Prostate gland (tissue), 2 donors: ENCODE measurements around the gene SLC44A2. TPM values are rescaled to one million over a fixed set of nuclear protein-coding genes. Genes with fewer than 3 reads are reported as not detected.
A peak's percentile ranks its signal among the peaks of the same experiment; 100 is the strongest.
"Not testable (repeated sequence)": the region's sequence is repeated elsewhere in the genome, so short reads cannot be mapped to it uniquely, and the experiment has no call there.

Experiments
- DNase-seq: peaks from one replicate; pipeline ENCODE4 v3.0.0-alpha.2; 2019; ENCODE audit warnings: low spot score
- H3K27ac ChIP-seq, 2 donors: fragments of 200-600 bp; sonication (generic); 2 replicates each; pipeline ENCODE4 v1.5.1; 2017 to 2019
- H3K27me3 ChIP-seq: fragments of 200-600 bp; sonication (generic); replicated peaks from 2 replicates; pipeline ENCODE4 v1.5.1; 2019; ENCODE audit not compliant: insufficient read depth
- H3K36me3 ChIP-seq, 2 donors: fragments of 200-600 bp; sonication (generic); 1 replicate in 1 of 2; 2 replicates in 1 of 2; pipeline versions ENCODE4 v1.5.1 to v1.8.1; 2017 to 2019
- H3K4me1 ChIP-seq: fragments of 200-600 bp; sonication (generic); replicated peaks from 2 replicates; pipeline ENCODE4 v1.5.1; 2019
- H3K4me3 ChIP-seq, 2 donors: fragments of 200-600 bp; sonication (generic); 2 replicates each; pipeline ENCODE4 v1.5.1; 2017 to 2019
- H3K9me3 ChIP-seq: fragments of 200-600 bp; sonication (generic); 2 replicates; pipeline ENCODE4 v1.5.1; 2017
- POLR2A ChIP-seq: fragments of 450-650 bp; IDR thresholded peaks from one replicate; pipeline ENCODE4 v1.6.1; 2016; ENCODE audit warnings: antibody characterized with exemption, mild to moderate bottlenecking
- POLR2AphosphoS5 ChIP-seq: sonication (generic); formaldehyde crosslinking; IDR thresholded peaks from one replicate; pipeline ENCODE4 v1.6.1; 2017; ENCODE audit warnings: antibody characterized with exemption
- WGBS: methylation state at CpG from one replicate; pipeline ENCODE4 v1.1.5; 2018; 5-methylcytosine and 5-hydroxymethylcytosine counted together
- intact Hi-C: fragments of 100-400 bp; cut with DNase I; formaldehyde crosslinking; loops from one replicate; pipeline ENCODE4 v1.14.2; 2022
- total RNA-seq, 2 donors: library from RNA; depleted of rRNA; stranded (reverse); fragments of >200 nt; gene quantifications; one replicate each; pipeline ENCODE4 v1.1.0, GENCODE V29; 2016
- TF ChIP-seq, protein P1 (sequence below), 4 experiments: fragments of 200-600 bp in 2 of 4; fragments of 450-650 bp in 2 of 4; sonication (generic) in 2 of 4; IDR thresholded peaks; 1 replicate in 3 of 4; 2 replicates in 1 of 4; pipeline ENCODE4 v1.5.1; 2016 to 2019; ENCODE audit warnings: antibody characterized with exemption in 4 of 4, mild to moderate bottlenecking in 2 of 4, moderate library complexity in 2 of 4

The SLC44A2 gene
- total RNA-seq, 2 donors from 2014 or later = 91.1 to 402 TPM

DNA sequence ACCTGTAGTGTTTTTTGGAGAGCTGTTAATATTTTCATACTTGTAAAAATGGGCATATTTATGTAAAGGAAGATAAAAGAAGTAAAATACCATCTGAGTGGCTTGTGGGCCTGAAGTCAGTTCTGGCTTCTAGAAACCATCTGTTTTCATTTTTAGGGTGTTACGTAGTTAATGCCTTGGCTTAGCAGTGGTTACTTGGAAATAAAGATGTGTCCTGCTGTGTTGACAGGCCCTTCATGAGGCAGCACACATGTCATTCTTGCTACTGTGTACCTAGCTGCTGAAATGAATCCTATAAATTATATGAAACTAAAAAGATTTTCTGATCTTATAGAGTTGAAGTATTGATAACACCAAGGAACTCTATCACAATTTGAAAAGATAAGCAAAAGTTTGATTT is 44.8 kb downstream of the SLC44A2 start:
- Histone ChIP-seq H3K36me3 (no peaks in the 10 kb centered on the region), H3K27ac (no peak overlapping the region), H3K9me3 (no peaks in the 10 kb centered on the region), H3K4me3 (no peak overlapping the region), H3K27me3 (no peaks in the 10 kb centered on the region), H3K4me1 (peaks cover 10% of the 10 kb centered on the region)
- TF ChIP-seq POLR2AphosphoS5 (peak; percentile 60), POLR2A (no peak)
- 29% methylated on average over 1 of the region's 1 CpG for WGBS
- no peak for DNase-seq
- intact Hi-C loops = no loop called here

DNA sequence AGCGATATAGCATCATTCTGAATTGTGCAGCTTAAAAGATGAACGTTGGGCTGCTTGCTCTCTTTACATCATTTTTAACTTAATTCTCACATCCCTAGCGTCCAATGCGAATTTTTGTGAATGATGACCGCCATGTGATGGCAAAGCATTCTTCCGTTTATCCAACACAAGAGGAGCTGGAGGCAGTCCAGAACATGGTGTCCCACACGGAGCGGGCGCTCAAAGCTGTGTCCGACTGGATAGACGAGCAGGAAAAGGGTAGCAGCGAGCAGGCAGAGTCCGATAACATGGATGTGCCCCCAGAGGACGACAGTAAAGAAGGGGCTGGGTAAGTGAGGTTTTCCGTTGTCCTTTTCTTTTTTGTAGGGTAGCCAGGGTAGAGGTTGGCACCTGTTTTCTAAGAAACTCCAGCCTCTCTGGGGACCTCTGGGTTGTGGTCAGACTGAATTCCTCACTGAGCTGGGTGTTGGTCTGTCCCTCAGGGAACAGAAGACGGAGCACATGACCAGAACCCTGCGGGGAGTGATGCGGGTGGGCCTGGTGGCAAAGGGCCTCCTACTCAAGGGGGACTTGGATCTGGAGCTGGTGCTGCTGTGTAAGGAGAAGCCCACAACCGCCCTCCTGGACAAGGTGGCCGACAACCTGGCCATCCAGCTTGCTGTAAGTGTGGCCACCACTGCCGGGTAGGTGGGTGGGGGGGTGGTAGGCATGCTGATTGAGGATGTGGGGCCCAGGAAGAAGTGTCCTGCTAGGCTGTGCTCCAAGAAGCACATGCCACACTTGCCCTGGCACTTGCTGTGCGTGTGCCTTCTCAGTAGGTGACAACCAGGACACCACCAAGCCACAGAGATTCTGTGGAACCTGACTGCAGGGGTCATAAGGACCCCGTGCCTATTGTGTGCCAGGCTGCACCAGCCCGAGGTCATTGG is 45.8 kb downstream of the SLC44A2 start:
- H3K27me3 ChIP-seq = no peaks in the 10 kb centered on the region
- no peak overlapping the region for H3K4me3 ChIP-seq
- no peak overlapping the region for H3K27ac ChIP-seq
- H3K9me3 ChIP-seq = no peaks in the 10 kb centered on the region
- TF ChIP-seq, protein P1, sequence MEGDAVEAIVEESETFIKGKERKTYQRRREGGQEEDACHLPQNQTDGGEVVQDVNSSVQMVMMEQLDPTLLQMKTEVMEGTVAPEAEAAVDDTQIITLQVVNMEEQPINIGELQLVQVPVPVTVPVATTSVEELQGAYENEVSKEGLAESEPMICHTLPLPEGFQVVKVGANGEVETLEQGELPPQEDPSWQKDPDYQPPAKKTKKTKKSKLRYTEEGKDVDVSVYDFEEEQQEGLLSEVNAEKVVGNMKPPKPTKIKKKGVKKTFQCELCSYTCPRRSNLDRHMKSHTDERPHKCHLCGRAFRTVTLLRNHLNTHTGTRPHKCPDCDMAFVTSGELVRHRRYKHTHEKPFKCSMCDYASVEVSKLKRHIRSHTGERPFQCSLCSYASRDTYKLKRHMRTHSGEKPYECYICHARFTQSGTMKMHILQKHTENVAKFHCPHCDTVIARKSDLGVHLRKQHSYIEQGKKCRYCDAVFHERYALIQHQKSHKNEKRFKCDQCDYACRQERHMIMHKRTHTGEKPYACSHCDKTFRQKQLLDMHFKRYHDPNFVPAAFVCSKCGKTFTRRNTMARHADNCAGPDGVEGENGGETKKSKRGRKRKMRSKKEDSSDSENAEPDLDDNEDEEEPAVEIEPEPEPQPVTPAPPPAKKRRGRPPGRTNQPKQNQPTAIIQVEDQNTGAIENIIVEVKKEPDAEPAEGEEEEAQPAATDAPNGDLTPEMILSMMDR (IDR thresholded peaks at IDR 0.05) = no peak
- TF ChIP-seq POLR2AphosphoS5 = no peak
- TF ChIP-seq POLR2A = no peak
- intact Hi-C loops = no loop called here
- H3K36me3 ChIP-seq = no peaks in the 10 kb centered on the region
- WGBS = 72% methylated on average over 24 of the region's 24 CpGs
- no peak for DNase-seq
- H3K4me1 ChIP-seq = peaks cover 10% of the 10 kb centered on the region

GRCh38 chr19:10671922-10672321 is 46.6 kb downstream of the SLC44A2 start:
- H3K4me3 ChIP-seq, H3K36me3 ChIP-seq, H3K27me3 ChIP-seq, intact Hi-C loops, H3K4me1 ChIP-seq, H3K27ac ChIP-seq, H3K9me3 ChIP-seq, DNase-seq: not testable (repeated sequence)
- 92% methylated on average over 3 of the region's 3 CpGs for WGBS

DNA sequence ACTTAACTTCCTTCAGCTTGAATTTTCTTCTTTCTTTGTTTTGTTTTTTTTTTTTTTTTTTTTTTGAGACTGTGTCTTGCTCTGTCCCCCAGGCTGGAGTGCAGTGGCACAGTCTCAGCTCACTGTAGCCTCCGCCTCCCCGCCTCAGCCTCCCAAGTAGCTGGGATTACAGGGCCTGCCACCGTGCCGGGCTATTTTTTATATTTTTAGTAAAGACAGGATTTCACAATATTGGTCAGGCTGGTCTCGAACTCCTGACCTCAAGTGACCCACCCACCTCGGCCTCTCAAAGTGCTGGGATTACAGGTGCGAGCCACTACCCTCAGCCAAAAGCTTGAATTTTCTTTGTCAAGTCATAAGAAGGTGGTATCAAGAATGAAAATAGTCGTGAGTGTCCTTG is 49.9 kb downstream of the SLC44A2 start:
- peaks cover 13 to 14% of the 10 kb centered on the region in 2 donors for H3K36me3 ChIP-seq
- H3K27me3 ChIP-seq, H3K4me1 ChIP-seq, H3K9me3 ChIP-seq, DNase-seq, H3K4me3 ChIP-seq, intact Hi-C loops, H3K27ac ChIP-seq: not testable (repeated sequence)
- 91% methylated on average over 8 of the region's 8 CpGs for WGBS

GRCh38 chr19:10677751-10678150 is 52.4 kb downstream of the SLC44A2 start:
- peak; percentile 65 for DNase-seq
- H3K27me3 ChIP-seq = no peaks in the 10 kb centered on the region
- H3K36me3 ChIP-seq = peaks cover 32 to 37% of the 10 kb centered on the region in 2 donors
- H3K4me3 ChIP-seq = no peak overlapping the region
- WGBS = 44% methylated on average over 13 of the region's 13 CpGs
- H3K27ac ChIP-seq = no peak overlapping the region
- intact Hi-C loops = no loop called here
- peak; percentile 63 for TF ChIP-seq POLR2AphosphoS5
- TF ChIP-seq, protein P1 (IDR thresholded peaks at IDR 0.05) = no peak
- H3K4me1 ChIP-seq = no peaks in the 10 kb centered on the region
- H3K9me3 ChIP-seq = no peaks in the 10 kb centered on the region

GRCh38 chr19:10678813-10679212 is 53.5 kb downstream of the SLC44A2 start:
- Histone ChIP-seq H3K36me3 (peaks cover 40 to 47% of the 10 kb centered on the region in 2 donors), H3K4me3 (no peak overlapping the region), H3K4me1 (no peaks in the 10 kb centered on the region), H3K27me3 (no peaks in the 10 kb centered on the region), H3K27ac (no peak overlapping the region), H3K9me3 (no peaks in the 10 kb centered on the region)
- TF ChIP-seq, protein P1 (IDR thresholded peaks at IDR 0.05) = no peak
- TF ChIP-seq POLR2A (no peak), POLR2AphosphoS5 (no peak)
- intact Hi-C loops = no loop called here
- DNase-seq = no peak
- 84% methylated on average over 12 of the region's 12 CpGs for WGBS
